A549 (cell line): ENCODE results near the gene STK17A.

Experiments
- CEBPB ChIP-seq, 2 experiments: fragments of >200 bp in 1 of 2; sonication (Bioruptor Twin) in 1 of 2; formaldehyde crosslinking in 1 of 2; IDR thresholded peaks; 2 replicates each; pipeline ENCODE4 v1.6.1; 2012 to 2016
- CHD2 ChIP-seq: fragments of 150-350 bp; IDR thresholded peaks from 2 replicates; pipeline ENCODE4 v1.6.1; 2014; ENCODE audit warnings: low read length; ENCODE audit not compliant: partially characterized antibody
- CTCF ChIP-seq: fragments of >200 bp; sonication (Bioruptor Twin); formaldehyde crosslinking; IDR thresholded peaks from 3 replicates; pipeline ENCODE4 v1.5.1; 2016
- EP300 ChIP-seq, 2 experiments: fragments of >200 bp; sonication (Bioruptor Twin); formaldehyde crosslinking; IDR thresholded peaks; 2 replicates in 1 of 2; 3 replicates in 1 of 2; pipeline ENCODE4 v1.6.1; 2016 to 2017
- HEYL ChIP-seq: fragments of 250-450 bp; sonication (Bioruptor Pico); IDR thresholded peaks from 2 replicates; pipeline ENCODE4 v1.8.0; 2021; ENCODE audit warnings: mild to moderate bottlenecking, moderate library complexity
- JUNB ChIP-seq: fragments of >200 bp; sonication (Bioruptor Twin); formaldehyde crosslinking; IDR thresholded peaks from 2 replicates; pipeline ENCODE4 v1.6.1; 2016
- MAX ChIP-seq: IDR thresholded peaks from 2 replicates; pipeline ENCODE4 v1.6.1; 2012
- PBX3 ChIP-seq: IDR thresholded peaks from 2 replicates; pipeline ENCODE4 v1.6.1; 2012
- PHF8 ChIP-seq: fragments of 200-600 bp; sonication (generic); IDR thresholded peaks from 2 replicates; pipeline ENCODE4 v1.6.1; 2016; ENCODE audit warnings: low read depth, mild to moderate bottlenecking, antibody characterized with exemption, moderate library complexity, borderline replicate concordance
- POLR2A ChIP-seq: IDR thresholded peaks from 2 replicates; pipeline ENCODE4 v1.6.1; 2012; ENCODE audit warnings: mild to moderate bottlenecking, low read length

GRCh38 chr7:43538404-43538771, 44.5 kb upstream of the STK17A start:
- TF ChIP-seq MAX (no peak), EP300 (IDR thresholded peaks at IDR 0.05) (no peak), CHD2 (no peak), JUNB (no peak), HEYL (CRISPR knock-in tag) (no peak), PHF8 (no peak), CTCF (no peak), CEBPB (IDR thresholded peaks at IDR 0.05) (no peak), PBX3 (no peak), POLR2A (no peak)
